ENCODE results near the gene PARD3. TPM values are rescaled to one million over a fixed set of nuclear protein-coding genes. Genes with fewer than 3 reads are reported as not detected.
"Not testable (repeated sequence)": the region's sequence is repeated elsewhere in the genome, so short reads cannot be mapped to it uniquely, and the experiment has no call there.

The PARD3 gene
- polyA plus RNA-seq (ENCODE audit: insufficient read length in 3 of 3): 10 to 100 TPM; 79.3 to 88.4 (median 87.3) TPM

- DNase-seq (ENCODE audit: low read depth in 3 of 3, low spot score in 2 of 3): no peak
Measured at GRCh38 chr10:34815185-34816084, at the start of gene PARD3. PARD3 (minus strand) TSS chr10:34815296; CDS start chr10:34814995, 301 bp downstream.

- no peak for DNase-seq (ENCODE audit: low read depth in 3 of 3, low spot score in 2 of 3)
Measured at GRCh38 chr10:34864149-34865067, 49.3 kb upstream of the PARD3 start.

- no peak for DNase-seq (ENCODE audit: low read depth in 3 of 3, low spot score in 2 of 3)
Measured at GRCh38 chr10:34862892-34863291, 47.8 kb upstream of the PARD3 start.

GRCh38 chr10:34861293-34862021 is 46.4 kb upstream of the PARD3 start:
- no peak for DNase-seq (ENCODE audit: low read depth in 3 of 3, low spot score in 2 of 3)

- DNase-seq (ENCODE audit: low read depth in 3 of 3, low spot score in 2 of 3): no peak
Measured at GRCh38 chr10:34859170-34859569, 44.1 kb upstream of the PARD3 start.

GRCh38 chr10:34858003-34858402 is 42.9 kb upstream of the PARD3 start:
- DNase-seq (ENCODE audit: low read depth in 3 of 3, low spot score in 2 of 3): no peak

GRCh38 chr10:34854147-34854601 is 39.1 kb upstream of the PARD3 start:
- no peak for DNase-seq (ENCODE audit: low read depth in 3 of 3, low spot score in 2 of 3)

- DNase-seq (ENCODE audit: low read depth in 3 of 3, low spot score in 2 of 3): no peak
Measured at GRCh38 chr10:34853357-34853756, 38.3 kb upstream of the PARD3 start.

GRCh38 chr10:34850558-34850957 is 35.5 kb upstream of the PARD3 start:
- no peak for DNase-seq (ENCODE audit: low read depth in 3 of 3, low spot score in 2 of 3)

GRCh38 chr10:34850036-34850435 is 34.9 kb upstream of the PARD3 start:
- DNase-seq (ENCODE audit: low read depth in 3 of 3, low spot score in 2 of 3): no peak

GRCh38 chr10:34845070-34845469 is 30.0 kb upstream of the PARD3 start:
- DNase-seq (ENCODE audit: low read depth in 3 of 3, low spot score in 2 of 3): no peak

- no peak for DNase-seq (ENCODE audit: low read depth in 3 of 3, low spot score in 2 of 3)
Measured at GRCh38 chr10:34844448-34844847, 29.4 kb upstream of the PARD3 start.

- not testable (repeated sequence) for DNase-seq (ENCODE audit: low read depth in 3 of 3, low spot score in 2 of 3)
Measured at GRCh38 chr10:34843470-34843869, 28.4 kb upstream of the PARD3 start.

GRCh38 chr10:34838366-34838900 is 23.3 kb upstream of the PARD3 start:
- no peak for DNase-seq (ENCODE audit: low read depth in 3 of 3, low spot score in 2 of 3)

GRCh38 chr10:34835908-34836508 is 20.9 kb upstream of the PARD3 start:
- no peak for DNase-seq (ENCODE audit: low read depth in 3 of 3, low spot score in 2 of 3)

- no peak for DNase-seq (ENCODE audit: low read depth in 3 of 3, low spot score in 2 of 3)
Measured at GRCh38 chr10:34834274-34834673, 19.2 kb upstream of the PARD3 start.

GRCh38 chr10:34830217-34830822 is 15.2 kb upstream of the PARD3 start:
- no peak for DNase-seq (ENCODE audit: low read depth in 3 of 3, low spot score in 2 of 3)

- no peak for DNase-seq (ENCODE audit: low read depth in 3 of 3, low spot score in 2 of 3)
Measured at GRCh38 chr10:34826857-34827766, 12.0 kb upstream of the PARD3 start.

All from right renal cortex interstitium (tissue), 3 donors.